ENCODE measurements around the gene MYO10.

Gene MYO10

DNA sequence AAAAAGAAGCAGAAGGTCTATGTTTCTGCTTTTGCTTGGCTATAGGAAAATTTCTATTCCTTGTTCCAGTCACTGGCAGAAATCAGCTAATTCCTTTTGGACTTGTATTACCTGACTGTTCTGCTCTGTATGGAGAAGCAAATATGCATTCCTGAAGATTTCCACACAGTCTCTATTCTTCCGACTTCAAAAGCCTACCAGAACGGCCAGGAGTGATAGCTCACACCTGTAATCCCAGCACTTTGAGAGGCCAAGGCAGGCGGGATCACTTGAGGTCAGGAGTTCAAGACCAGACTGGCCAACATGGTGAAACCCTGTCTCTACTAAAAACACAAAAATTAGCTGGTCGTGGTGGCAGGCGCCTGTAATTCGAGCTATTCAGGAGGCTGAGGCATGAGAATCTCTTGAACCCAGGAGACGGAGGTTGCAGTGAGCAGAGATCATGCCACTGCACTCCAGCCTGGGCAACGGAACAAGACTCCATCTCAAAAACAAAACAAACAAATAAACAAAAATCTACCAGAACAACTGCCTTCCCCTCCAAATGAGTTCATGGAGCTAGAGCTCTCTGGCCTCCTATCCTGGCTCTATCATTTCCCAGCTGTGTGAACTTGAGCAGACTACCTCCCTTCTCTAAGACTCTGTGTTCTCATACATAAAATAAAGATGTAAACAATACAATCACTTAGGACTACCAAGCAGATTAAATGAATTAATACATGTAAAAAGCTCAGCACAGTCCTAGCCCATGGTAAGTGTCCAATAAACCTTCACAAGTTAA, 17.0 kb downstream of the MYO10 start:
- no peak for DNase-seq (ENCODE audit: extremely low read depth, insufficient read length)
- no peaks in the 10 kb centered on the region for H3K27me3 ChIP-seq (replicated peaks; ENCODE audit: control insufficient read depth, insufficient read depth, low read length)
- TF ChIP-seq, protein P1, sequence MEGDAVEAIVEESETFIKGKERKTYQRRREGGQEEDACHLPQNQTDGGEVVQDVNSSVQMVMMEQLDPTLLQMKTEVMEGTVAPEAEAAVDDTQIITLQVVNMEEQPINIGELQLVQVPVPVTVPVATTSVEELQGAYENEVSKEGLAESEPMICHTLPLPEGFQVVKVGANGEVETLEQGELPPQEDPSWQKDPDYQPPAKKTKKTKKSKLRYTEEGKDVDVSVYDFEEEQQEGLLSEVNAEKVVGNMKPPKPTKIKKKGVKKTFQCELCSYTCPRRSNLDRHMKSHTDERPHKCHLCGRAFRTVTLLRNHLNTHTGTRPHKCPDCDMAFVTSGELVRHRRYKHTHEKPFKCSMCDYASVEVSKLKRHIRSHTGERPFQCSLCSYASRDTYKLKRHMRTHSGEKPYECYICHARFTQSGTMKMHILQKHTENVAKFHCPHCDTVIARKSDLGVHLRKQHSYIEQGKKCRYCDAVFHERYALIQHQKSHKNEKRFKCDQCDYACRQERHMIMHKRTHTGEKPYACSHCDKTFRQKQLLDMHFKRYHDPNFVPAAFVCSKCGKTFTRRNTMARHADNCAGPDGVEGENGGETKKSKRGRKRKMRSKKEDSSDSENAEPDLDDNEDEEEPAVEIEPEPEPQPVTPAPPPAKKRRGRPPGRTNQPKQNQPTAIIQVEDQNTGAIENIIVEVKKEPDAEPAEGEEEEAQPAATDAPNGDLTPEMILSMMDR (IDR thresholded peaks at IDR 0.05; ENCODE audit: insufficient read depth, low read length, poor library complexity, severe bottlenecking), result no peak
- H3K4me3 ChIP-seq (replicated peaks; ENCODE audit: low read depth, low read length), result no peak overlapping the region
- no peaks in the 10 kb centered on the region for H3K36me3 ChIP-seq (ENCODE audit: control insufficient read depth, insufficient read depth, low read length)

DNA sequence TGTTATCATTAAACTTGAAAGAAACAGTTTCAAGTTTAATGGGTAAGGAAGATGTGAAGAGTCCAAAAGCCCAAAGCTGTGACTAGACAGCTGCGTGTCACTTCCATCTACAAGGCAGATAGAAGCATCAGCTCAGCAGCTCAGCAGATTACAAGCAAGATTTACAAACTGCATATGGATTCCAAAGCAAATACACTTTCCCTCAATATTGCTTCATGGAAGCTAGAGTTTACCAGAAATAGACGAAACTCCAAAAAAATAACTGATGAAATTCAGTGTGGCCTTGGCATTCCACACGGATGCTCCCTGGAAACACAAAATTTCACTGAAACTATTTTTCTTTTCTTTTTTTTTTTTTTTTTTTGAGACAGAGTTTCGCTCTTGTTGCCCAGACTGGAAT, 17.9 kb downstream of the MYO10 start:
- Histone ChIP-seq H3K4me3 (replicated peaks; ENCODE audit: low read depth, low read length) (no peak overlapping the region), H3K36me3 (ENCODE audit: control insufficient read depth, insufficient read depth, low read length) (no peaks in the 10 kb centered on the region), H3K27me3 (replicated peaks; ENCODE audit: control insufficient read depth, insufficient read depth, low read length) (no peaks in the 10 kb centered on the region)
- DNase-seq (ENCODE audit: extremely low read depth, insufficient read length), result no peak
- TF ChIP-seq, protein P1 (IDR thresholded peaks at IDR 0.05; ENCODE audit: insufficient read depth, low read length, poor library complexity, severe bottlenecking), result no peak

DNA sequence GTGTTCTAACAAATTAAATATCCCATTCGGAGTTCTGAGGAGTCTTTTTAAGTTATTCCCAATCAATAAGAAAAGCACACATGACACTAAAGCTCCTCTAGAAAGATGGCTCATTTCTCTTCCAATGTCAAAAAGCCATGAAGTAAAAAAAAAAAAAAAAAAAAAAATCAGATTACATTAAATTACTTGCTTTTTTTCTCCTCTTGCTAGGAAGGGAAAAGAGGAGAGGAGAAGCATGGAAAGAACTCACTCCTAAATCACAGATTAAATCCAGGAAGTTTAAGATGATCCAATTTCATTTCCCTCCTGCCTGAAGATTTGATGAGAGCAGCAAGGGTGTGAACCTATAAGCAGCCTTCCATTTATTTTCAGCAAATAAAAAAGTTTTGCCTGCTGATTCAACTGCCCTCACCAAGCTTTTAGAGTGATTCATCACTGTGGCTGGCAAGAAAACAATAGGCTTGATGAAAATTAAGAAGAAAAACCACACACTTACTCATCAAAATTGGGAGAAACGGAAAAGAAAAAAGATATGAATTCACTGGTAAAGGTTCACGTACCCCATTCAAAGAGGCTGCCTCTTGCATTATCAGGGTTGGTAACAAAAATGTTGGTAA, 19.7 kb downstream of the MYO10 start:
- TF ChIP-seq, protein P1 (IDR thresholded peaks at IDR 0.05; ENCODE audit: insufficient read depth, low read length, poor library complexity, severe bottlenecking), result no peak
- Histone ChIP-seq H3K27me3 (replicated peaks; ENCODE audit: control insufficient read depth, insufficient read depth, low read length) (no peaks in the 10 kb centered on the region), H3K36me3 (ENCODE audit: control insufficient read depth, insufficient read depth, low read length) (no peaks in the 10 kb centered on the region), H3K4me3 (replicated peaks; ENCODE audit: low read depth, low read length) (no peak overlapping the region)
- no peak for DNase-seq (ENCODE audit: extremely low read depth, insufficient read length)

DNA sequence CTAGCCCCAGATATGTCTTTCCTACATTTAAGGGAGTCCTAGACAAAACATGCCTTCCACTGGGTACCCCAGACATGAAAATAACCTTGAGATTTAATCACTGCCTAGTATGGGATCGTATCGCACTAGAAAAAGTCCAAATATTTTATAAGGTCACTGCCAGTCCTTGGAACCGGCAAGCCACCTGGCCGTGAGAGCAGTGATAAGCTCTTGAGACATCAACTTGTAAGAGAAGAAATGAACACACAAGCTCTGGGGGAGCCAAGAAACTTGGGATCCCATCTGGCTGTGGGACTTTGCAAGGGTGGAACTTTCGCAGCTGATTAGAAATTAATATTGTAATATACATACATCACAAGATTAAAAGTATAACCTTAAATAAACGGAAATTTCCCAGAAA, 21.5 kb downstream of the MYO10 start:
- Histone ChIP-seq H3K36me3 (ENCODE audit: control insufficient read depth, insufficient read depth, low read length) (no peaks in the 10 kb centered on the region), H3K4me3 (replicated peaks; ENCODE audit: low read depth, low read length) (no peak overlapping the region), H3K27me3 (replicated peaks; ENCODE audit: control insufficient read depth, insufficient read depth, low read length) (no peaks in the 10 kb centered on the region)
- DNase-seq (ENCODE audit: extremely low read depth, insufficient read length), result no peak
- TF ChIP-seq, protein P1 (IDR thresholded peaks at IDR 0.05; ENCODE audit: insufficient read depth, low read length, poor library complexity, severe bottlenecking), result no peak

DNA sequence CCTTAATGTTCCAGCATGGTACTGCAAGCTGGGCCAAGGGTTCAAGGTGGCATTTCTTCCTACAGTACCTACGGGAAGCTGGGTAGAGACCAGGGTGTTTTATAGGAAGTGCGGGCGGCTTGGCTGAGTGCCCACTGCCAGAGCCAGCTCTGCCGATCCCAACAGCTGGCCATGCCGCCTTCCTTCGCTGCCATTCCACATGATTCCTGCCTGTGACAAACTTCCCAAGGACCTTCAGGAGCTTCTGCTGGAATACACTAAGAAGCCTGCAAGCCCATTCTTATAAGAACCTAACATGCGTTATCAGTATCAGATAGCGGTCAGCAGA, 22.0 kb downstream of the MYO10 start:
- DNase-seq (ENCODE audit: extremely low read depth, insufficient read length), result no peak
- H3K27me3 ChIP-seq (replicated peaks; ENCODE audit: control insufficient read depth, insufficient read depth, low read length), result no peaks in the 10 kb centered on the region
- H3K36me3 ChIP-seq (ENCODE audit: control insufficient read depth, insufficient read depth, low read length), result no peaks in the 10 kb centered on the region
- TF ChIP-seq, protein P1 (IDR thresholded peaks at IDR 0.05; ENCODE audit: insufficient read depth, low read length, poor library complexity, severe bottlenecking), result no peak
- no peak overlapping the region for H3K4me3 ChIP-seq (replicated peaks; ENCODE audit: low read depth, low read length)

Data from GM06990 (cell line).